ENCODE data around the gene NCCRP1.

NCCRP1 gene

GRCh38 chr19:39196860-39197562, at the start of gene NCCRP1:
NCCRP1 (plus strand) TSS chr19:39196964; CDS start chr19:39196983, 19 bp downstream.
- DNase-seq (ENCODE audit: low read depth), result no peak

DNA sequence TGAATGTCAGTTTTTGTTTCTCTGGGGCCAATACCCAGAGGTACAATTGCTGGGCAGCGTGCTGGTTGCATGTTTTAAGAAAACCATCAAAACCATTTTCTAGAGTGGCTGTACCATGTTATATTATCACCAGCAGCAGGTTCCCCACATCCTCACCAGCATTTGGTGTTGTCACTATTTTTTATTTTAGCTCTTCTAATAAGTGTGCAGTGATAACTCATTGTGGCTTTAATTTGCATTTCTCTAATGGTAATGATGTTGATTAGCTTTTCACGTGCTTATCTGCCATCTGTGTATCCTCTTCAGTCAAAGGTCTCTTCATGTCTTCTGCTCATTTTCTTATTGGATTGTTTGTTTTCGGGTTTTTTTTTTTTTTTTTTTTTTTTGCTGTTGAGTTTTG, 49.3 kb upstream of the NCCRP1 start:
- no peak for DNase-seq (ENCODE audit: low read depth)

GRCh38 chr19:39148939-39149529, 47.7 kb upstream of the NCCRP1 start:
- no peak for DNase-seq (ENCODE audit: low read depth)

DNA sequence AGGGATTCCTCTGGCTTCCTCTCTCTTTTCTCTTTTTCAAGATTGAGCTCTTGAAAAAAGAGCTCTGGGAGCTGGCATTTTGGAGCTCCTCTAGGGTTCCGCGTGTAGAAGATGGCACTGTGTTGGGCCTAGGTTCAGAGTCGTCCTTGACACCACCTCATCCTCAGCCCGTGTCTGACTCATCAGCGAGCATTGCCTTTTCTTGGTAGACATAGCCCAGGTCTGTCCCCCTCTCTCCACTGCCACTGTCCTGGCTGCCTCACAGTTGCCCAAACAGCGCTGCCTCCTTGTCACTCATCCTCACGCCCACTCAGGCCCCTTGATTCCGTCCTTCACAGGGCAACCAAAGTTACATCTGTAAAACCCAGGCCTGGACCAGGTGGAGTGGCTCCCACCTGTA, 46.5 kb upstream of the NCCRP1 start:
- no peak for DNase-seq (ENCODE audit: low read depth)

GRCh38 chr19:39150807-39151600, 45.8 kb upstream of the NCCRP1 start:
- no peak for DNase-seq (ENCODE audit: low read depth)

DNA sequence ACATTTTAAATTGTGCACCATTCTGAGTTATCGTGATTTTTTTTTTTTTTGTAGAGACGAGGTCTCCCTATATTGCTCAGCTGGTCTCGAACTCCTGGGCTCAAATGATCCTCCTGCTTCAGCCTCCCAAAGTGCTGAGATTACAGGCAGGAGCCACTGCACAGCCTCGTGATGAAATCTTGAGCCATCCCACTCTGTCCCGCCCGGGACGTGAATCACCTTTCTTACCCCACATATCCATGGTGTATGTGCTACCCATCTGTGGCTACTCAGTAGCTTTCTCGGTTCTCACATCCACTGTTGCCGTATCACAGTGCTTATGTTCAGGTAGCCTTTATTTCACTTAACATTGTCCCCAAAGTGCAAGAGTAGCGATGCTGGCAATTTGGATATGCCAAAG, 44.7 kb upstream of the NCCRP1 start:
- no peak for DNase-seq (ENCODE audit: low read depth)

DNA sequence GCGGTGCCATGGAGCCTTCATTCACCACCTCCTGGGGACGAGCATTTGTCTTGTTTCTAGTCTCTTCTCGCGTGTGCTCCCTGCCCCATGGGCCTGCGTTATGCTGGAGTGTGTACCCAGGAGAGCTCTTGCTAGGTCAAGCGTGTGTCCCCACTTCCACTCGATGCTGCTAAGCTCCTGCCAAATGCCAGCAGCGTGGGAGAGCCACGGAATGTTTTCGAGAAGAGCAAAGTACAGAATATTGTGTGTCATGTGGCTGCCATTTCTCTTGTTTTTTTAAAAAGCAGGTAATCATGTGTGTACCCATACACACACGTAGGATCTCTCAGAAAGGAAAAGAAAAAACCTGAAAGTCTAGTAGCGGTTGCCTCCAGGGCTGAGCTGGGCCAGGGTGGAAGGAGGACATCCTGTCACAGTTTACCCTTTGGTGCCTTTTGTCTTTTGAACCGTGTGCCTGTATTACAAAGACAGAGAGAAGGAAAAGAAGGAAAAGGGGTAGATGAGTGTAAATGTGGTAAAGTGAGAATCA, 42.6 kb upstream of the NCCRP1 start:
- DNase-seq (ENCODE audit: low read depth), result no peak

- DNase-seq (ENCODE audit: low read depth), result no peak
These were observed 42.1 kb upstream of the NCCRP1 start for GRCh38 chr19:39154629-39155100.

GRCh38 chr19:39155114-39155700, 41.6 kb upstream of the NCCRP1 start:
- no peak for DNase-seq (ENCODE audit: low read depth)

DNA sequence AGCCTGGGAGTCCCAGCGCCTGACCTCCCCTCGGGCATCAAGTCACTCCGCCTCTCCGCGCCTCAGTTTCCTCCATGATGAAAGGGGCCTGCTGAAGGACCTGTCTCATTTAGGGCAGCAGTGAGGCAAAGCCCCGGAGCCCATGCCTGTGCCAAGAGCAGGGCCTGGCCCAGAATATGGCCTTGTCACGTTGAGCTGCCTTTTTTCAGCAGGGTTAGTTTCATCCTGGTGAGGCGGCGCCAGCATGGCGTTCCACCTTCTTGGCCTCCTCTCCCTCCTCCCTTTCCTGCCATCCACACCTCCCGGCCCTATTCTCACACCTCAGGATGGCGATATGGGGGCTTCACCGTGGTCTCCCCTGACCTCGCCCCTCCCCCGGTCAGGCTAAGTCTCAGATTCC, 41.0 kb upstream of the NCCRP1 start:
- no peak for DNase-seq (ENCODE audit: low read depth)

- no peak for DNase-seq (ENCODE audit: low read depth)
These were observed 40.2 kb upstream of the NCCRP1 start for GRCh38 chr19:39156326-39157230.

- no peak for DNase-seq (ENCODE audit: low read depth)
These were observed 39.3 kb upstream of the NCCRP1 start for GRCh38 chr19:39157275-39157996.

- DNase-seq (ENCODE audit: low read depth), result no peak
These were observed 38.8 kb upstream of the NCCRP1 start for GRCh38 chr19:39157997-39158389.

- no peak for DNase-seq (ENCODE audit: low read depth)
These were observed 38.0 kb upstream of the NCCRP1 start for GRCh38 chr19:39158646-39159260.

DNA sequence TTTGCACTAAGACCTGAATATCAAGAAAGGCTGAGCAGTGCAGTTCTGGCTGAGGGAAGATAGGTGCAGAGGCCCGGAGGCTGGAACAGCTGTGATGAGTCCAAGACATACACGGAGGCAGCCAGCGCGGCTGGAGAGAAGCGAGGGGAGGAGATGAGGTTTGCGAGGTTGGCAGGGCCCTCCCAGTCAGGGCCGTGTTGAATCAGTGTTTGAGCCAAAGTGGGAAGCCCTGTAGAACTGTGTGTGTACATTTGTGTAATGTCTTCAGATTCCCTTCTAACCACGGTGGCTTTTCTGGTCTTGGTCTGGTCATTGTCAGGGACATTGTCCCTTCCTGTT, 36.3 kb upstream of the NCCRP1 start:
- no peak for DNase-seq (ENCODE audit: low read depth)

DNA sequence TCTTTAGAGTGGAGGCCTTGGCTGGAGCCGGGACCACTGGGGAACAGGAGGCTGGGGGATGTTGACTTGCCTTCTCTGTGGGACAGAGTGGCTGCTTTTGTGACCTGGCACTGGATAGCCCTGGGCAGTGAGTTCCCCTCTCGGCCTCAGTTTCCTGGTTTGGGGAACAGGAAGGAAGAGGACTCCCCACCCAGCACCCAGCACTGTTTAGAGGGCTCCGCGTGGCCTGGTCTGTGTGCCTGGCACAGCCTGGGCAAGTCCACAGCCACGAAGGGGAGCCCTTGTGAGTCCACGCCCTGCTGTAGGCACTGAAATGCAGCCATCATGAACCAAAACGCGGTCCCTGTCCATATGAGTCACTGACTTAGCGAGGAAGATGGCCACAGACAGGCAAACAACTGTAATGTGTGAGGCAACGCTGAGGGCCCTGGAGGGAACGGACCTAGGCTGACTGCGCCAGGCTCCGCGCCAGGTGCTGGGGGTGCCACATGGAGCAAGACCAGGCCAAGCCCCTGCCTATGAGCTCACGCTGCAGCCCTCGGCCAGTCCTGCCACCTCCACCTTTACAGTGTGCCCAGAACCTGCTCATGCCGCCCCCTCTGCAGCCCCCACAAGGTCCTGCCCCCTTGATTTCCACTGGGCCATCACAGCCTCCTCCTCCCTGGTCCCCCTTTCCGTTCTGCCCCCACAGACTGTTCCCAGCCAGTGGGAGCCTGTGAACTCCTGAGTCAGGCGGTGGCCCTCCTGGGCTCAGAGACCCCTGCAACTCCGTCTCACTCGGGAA, 35.7 kb upstream of the NCCRP1 start:
- DNase-seq (ENCODE audit: low read depth), result no peak

DNA sequence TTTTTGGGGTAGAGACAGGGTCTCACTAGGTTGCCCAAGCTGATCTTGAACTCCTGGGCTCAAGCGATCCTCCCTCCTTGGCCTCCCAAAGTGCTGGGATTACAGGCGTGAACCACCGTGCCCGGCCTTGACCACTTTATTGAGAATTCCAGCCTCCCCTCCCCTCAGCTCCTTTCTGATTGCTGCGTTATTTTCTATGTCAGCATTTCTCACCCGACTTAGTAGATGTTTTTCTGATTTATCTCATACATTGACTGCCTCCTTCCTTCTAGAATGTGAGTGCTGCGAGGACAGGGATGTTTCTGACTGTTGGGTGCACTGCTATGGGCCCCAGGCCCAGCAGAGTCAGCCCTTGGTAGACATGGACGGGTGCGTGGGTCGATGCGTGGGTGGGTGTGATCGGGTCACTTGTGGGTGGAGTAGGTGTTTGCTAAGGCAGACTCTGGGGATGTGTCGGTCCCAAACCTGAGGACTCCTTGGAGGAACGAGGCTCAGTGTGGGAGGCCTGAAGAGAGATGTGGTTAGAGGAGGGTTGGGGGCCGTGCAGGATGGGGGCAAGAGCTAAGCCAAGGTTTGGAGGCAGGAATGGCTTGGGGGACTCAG, 34.2 kb upstream of the NCCRP1 start:
- DNase-seq (ENCODE audit: low read depth), result no peak

GRCh38 chr19:39163621-39164020, 33.1 kb upstream of the NCCRP1 start:
- DNase-seq (ENCODE audit: low read depth), result no peak

DNA sequence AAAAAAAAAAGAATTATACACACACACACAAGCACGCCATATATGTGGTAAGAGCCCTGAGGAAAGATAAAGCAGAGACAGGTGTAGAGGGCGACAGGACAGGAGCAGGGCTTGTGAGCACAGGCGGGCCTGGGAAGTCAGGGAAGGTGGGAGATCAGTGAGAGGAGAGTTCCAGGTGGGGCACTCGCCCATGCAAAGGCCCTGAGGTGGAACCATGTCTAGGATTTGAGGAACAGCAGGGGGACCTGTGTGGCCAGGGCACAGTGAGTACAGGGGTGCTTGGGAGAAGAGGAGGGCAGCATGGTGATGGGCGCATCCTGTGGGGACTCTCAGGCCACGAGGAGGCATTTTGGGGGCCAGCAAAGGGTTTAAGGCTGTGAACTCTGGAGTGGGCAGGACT, 32.5 kb upstream of the NCCRP1 start:
- DNase-seq (ENCODE audit: low read depth), result no peak
